Measurements from ENCODE around the gene CDHR2.

Gene CDHR2

GRCh38 chr5:176548967-176549444 is at the start of gene CDHR2:
Gene CDHR2, plus strand, starts transcription at chr5:176549342. Its CDS starts 16,011 bp downstream, at chr5:176565353.
- no peak for DNase-seq

- no peak for DNase-seq
These were observed 48.6 kb upstream of the CDHR2 start for GRCh38 chr5:176500511-176500910.

GRCh38 chr5:176501333-176501732 is 47.8 kb upstream of the CDHR2 start:
- DNase-seq, result no peak

GRCh38 chr5:176503496-176503895 is 45.6 kb upstream of the CDHR2 start:
- no peak for DNase-seq

- no peak for DNase-seq
These were observed 41.2 kb upstream of the CDHR2 start for GRCh38 chr5:176507911-176508310.

- DNase-seq, result no peak
These were observed 40.5 kb upstream of the CDHR2 start for GRCh38 chr5:176508603-176509002.

GRCh38 chr5:176513788-176514187 is 35.4 kb upstream of the CDHR2 start:
- no peak for DNase-seq

- no peak for DNase-seq
These were observed 34.7 kb upstream of the CDHR2 start for GRCh38 chr5:176514244-176514950.

- no peak for DNase-seq
These were observed 33.7 kb upstream of the CDHR2 start for GRCh38 chr5:176515396-176515795.

- DNase-seq, result no peak
These were observed 32.0 kb upstream of the CDHR2 start for GRCh38 chr5:176517053-176517661.

- no peak for DNase-seq
These were observed 29.1 kb upstream of the CDHR2 start for GRCh38 chr5:176519810-176520720.

- no peak for DNase-seq
These were observed 27.9 kb upstream of the CDHR2 start for GRCh38 chr5:176521286-176521685.

GRCh38 chr5:176521699-176522263 is 27.4 kb upstream of the CDHR2 start:
- DNase-seq, result no peak

- no peak for DNase-seq
These were observed 25.0 kb upstream of the CDHR2 start for GRCh38 chr5:176524138-176524537.

- DNase-seq, result no peak
These were observed 24.2 kb upstream of the CDHR2 start for GRCh38 chr5:176524987-176525386.

GRCh38 chr5:176525677-176526076 is 23.5 kb upstream of the CDHR2 start:
- no peak for DNase-seq

- no peak for DNase-seq
These were observed 22.7 kb upstream of the CDHR2 start for GRCh38 chr5:176526462-176526861.

- no peak for DNase-seq
These were observed 21.6 kb upstream of the CDHR2 start for GRCh38 chr5:176527246-176528222.

GRCh38 chr5:176528301-176528700 is 20.8 kb upstream of the CDHR2 start:
- no peak for DNase-seq

GRCh38 chr5:176528761-176529115 is 20.4 kb upstream of the CDHR2 start:
- no peak for DNase-seq

- no peak for DNase-seq
These were observed 19.9 kb upstream of the CDHR2 start for GRCh38 chr5:176529116-176529740.

- DNase-seq, result no peak
These were observed 19.4 kb upstream of the CDHR2 start for GRCh38 chr5:176529741-176530141.

All from activated CD4-positive, CD25-positive, alpha-beta regulatory T cell treated with anti-CD3 and anti-CD28 coated beads, Interleukin-2, amount 50 U/mL, for 72 hours (primary cell).